CD4-positive, alpha-beta T cell (primary cell): Measurements from ENCODE around the gene KIAA1210. TPM values are rescaled to one million over a fixed set of nuclear protein-coding genes. Genes with fewer than 3 reads are reported as not detected.
"Not testable (repeated sequence)": the region's sequence is repeated elsewhere in the genome, so short reads cannot be mapped to it uniquely, and the experiment has no call there.

ENCODE experiments used
- ATAC-seq: fragments of 200-7000 bp; cut with Tn5 transposase; one replicate; pipeline ENCODE4 v1.10.0; 2022; ENCODE audit warnings: mild to moderate bottlenecking; ENCODE audit not compliant: poor library complexity
- CTCF ChIA-PET: fragments of 350-600 bp; sonication (Branson Sonifier 250); formaldehyde crosslinking; loops from one replicate; lab custom pipeline; 2021; ENCODE audit warnings: antibody characterized with exemption, inconsistent platforms; lab: Charles Lee
- POLR2A ChIA-PET: fragments of 350-600 bp; sonication (Branson Sonifier 250); formaldehyde crosslinking; loops from one replicate; lab custom pipeline; 2021; ENCODE audit warnings: antibody characterized with exemption, inconsistent platforms; lab: Charles Lee
- DNase-seq, 14 experiments: peaks; one replicate each; pipeline ENCODE4 v3.0.0-alpha.2; 2013 to 2020; ENCODE audit warnings: mixed read lengths in 2 of 14
- H3K27ac ChIP-seq, 2 donors: one replicate each; pipeline versions ENCODE4 v1.5.1 to v1.7.0; 2013; ENCODE audit warnings: low read length in 2 of 2, low read depth in 1 of 2, mild to moderate bottlenecking in 1 of 2
- H3K27me3 ChIP-seq, 2 experiments: 1 replicate in 1 of 2; 2 replicates in 1 of 2; pipeline versions ENCODE4 v1.6.1 to v1.7.0; 2013; ENCODE audit warnings: low read length in 2 of 2, control low read depth in 1 of 2, mild to moderate bottlenecking in 1 of 2, moderate library complexity in 1 of 2; ENCODE audit not compliant: insufficient read depth in 2 of 2, control insufficient read depth in 1 of 2
- H3K36me3 ChIP-seq: one replicate; pipeline ENCODE4 v1.6.1; 2013; ENCODE audit warnings: low read length, control low read depth; ENCODE audit not compliant: insufficient read depth
- H3K4me1 ChIP-seq: one replicate; pipeline ENCODE4 v1.6.1; 2013; ENCODE audit warnings: low read length, control low read depth; ENCODE audit not compliant: insufficient read depth
- H3K4me3 ChIP-seq: one replicate; pipeline ENCODE4 v1.5.1; 2013; ENCODE audit warnings: mild to moderate bottlenecking, low read length, moderate library complexity
- H3K9me3 ChIP-seq, 2 experiments: 1 replicate in 1 of 2; 2 replicates in 1 of 2; pipeline versions ENCODE4 v1.6.1 to v1.7.0; 2013; ENCODE audit warnings: low read length in 2 of 2, mild to moderate bottlenecking in 2 of 2, control low read depth in 1 of 2, moderate library complexity in 1 of 2; ENCODE audit not compliant: control insufficient read depth in 1 of 2, insufficient read depth in 1 of 2
- H3K27ac Mint-ChIP-seq: one replicate; pipeline ENCODE4 v1.8.0; 2020; ENCODE audit warnings: mixed read lengths
- H3K27me3 Mint-ChIP-seq: one replicate; pipeline ENCODE4 v1.8.0; 2021; ENCODE audit warnings: mixed read lengths
- H3K36me3 Mint-ChIP-seq: one replicate; pipeline ENCODE4 v1.8.0; 2021; ENCODE audit warnings: low read depth, mixed read lengths
- H3K4me1 Mint-ChIP-seq: one replicate; pipeline ENCODE4 v1.8.0; 2021; ENCODE audit warnings: low read depth, mixed read lengths
- H3K4me3 Mint-ChIP-seq: one replicate; pipeline ENCODE4 v1.8.0; 2020; ENCODE audit warnings: mild to moderate bottlenecking, mixed read lengths
- H3K9me3 Mint-ChIP-seq: one replicate; pipeline ENCODE4 v1.8.0; 2020; ENCODE audit warnings: mixed read lengths
- CTCF ChIP-seq: fragments of 200-600 bp; IDR thresholded peaks from one replicate; pipeline ENCODE4 v1.8.0; 2022; ENCODE audit warnings: antibody characterized with exemption, mild to moderate bottlenecking
- intact Hi-C, 2 experiments: fragments of 100-400 bp; cut with DNase I in 1 of 2; cut with micrococcal nuclease in 1 of 2; formaldehyde crosslinking; loops; one replicate each; pipeline versions ENCODE4 v1.15.1 to v1.9.0; 2023 to 2025; cut with DNase I, micrococcal nuclease
- total RNA-seq, 174 experiments: library from RNA in 2 of 174; stranded (reverse) in 2 of 174; gene quantifications; one replicate each; pipeline ENCODE4 v1.2.3 and lab custom pipeline; 2021 to 2026

The KIAA1210 gene
- total RNA-seq, 2 experiments from 2014 or later, result not detected

GRCh38 chrX:119030990-119031389 is 96.6 kb downstream of the KIAA1210 start:
- H3K9me3 Mint-ChIP-seq, result peaks cover 3% of the 10 kb centered on the region
- H3K36me3 ChIP-seq, result no peaks in the 10 kb centered on the region
- no peak overlapping the region for H3K4me3 ChIP-seq
- intact Hi-C loops, result no loop called here
- POLR2A ChIA-PET, result no interaction called here
- no peak for TF ChIP-seq CTCF
- CTCF ChIA-PET, result no interaction called here
- peaks cover 3% of the 10 kb centered on the region for H3K27me3 Mint-ChIP-seq
- H3K27ac ChIP-seq, result no peak overlapping the region
- ATAC-seq, result no peak
- no peaks in the 10 kb centered on the region for H3K4me1 ChIP-seq
- H3K4me3 Mint-ChIP-seq, result no peak overlapping the region
- no peak for DNase-seq
- no peaks in the 10 kb centered on the region for H3K27me3 ChIP-seq
- no peaks in the 10 kb centered on the region for H3K36me3 Mint-ChIP-seq
- H3K4me1 Mint-ChIP-seq, result no peaks in the 10 kb centered on the region
- H3K27ac Mint-ChIP-seq, result no peak overlapping the region
- peaks cover 0 to 3% of the 10 kb centered on the region in 2 experiments for H3K9me3 ChIP-seq

GRCh38 chrX:119029656-119030055 is 98.0 kb downstream of the KIAA1210 start:
- POLR2A ChIA-PET, H3K4me1 Mint-ChIP-seq: not testable (repeated sequence)

GRCh38 chrX:119028733-119029330 is 98.8 kb downstream of the KIAA1210 start:
- H3K27me3 ChIP-seq, result no peaks in the 10 kb centered on the region
- ChIA-PET POLR2A (no interaction called here), CTCF (no interaction called here)

More at GRCh38 chrX:119029656-119030055, 98.0 kb downstream of the KIAA1210 start:
- DNase-seq, H3K36me3 Mint-ChIP-seq, H3K9me3 ChIP-seq, H3K36me3 ChIP-seq, H3K27me3 ChIP-seq, H3K27ac ChIP-seq, H3K4me1 ChIP-seq, H3K27ac Mint-ChIP-seq, H3K27me3 Mint-ChIP-seq, H3K4me3 Mint-ChIP-seq, ATAC-seq, H3K9me3 Mint-ChIP-seq, CTCF ChIA-PET, intact Hi-C loops, H3K4me3 ChIP-seq: not testable (repeated sequence)

More at GRCh38 chrX:119028733-119029330, 98.8 kb downstream of the KIAA1210 start:
- Mint-ChIP-seq H3K9me3 (peaks cover under 1% of the 10 kb centered on the region), H3K27ac (no peak overlapping the region), H3K27me3 (peaks cover 3% of the 10 kb centered on the region), H3K4me3 (no peak overlapping the region), H3K4me1 (no peaks in the 10 kb centered on the region), H3K36me3 (no peaks in the 10 kb centered on the region)
- Histone ChIP-seq H3K9me3 (peaks cover 0 to 3% of the 10 kb centered on the region in 2 experiments), H3K36me3 (no peaks in the 10 kb centered on the region), H3K4me1 (no peaks in the 10 kb centered on the region), H3K27ac (no peak overlapping the region), H3K4me3 (no peak overlapping the region)
- TF ChIP-seq CTCF, result no peak
- DNase-seq (peak in 1 of 14 experiments; percentile 8), ATAC-seq (no peak)
- intact Hi-C loops, result no loop called here

Other genes starting within 250 kb of the KIAA1210 start
- 1 to 10 TPM; 4.9 to 5.5 TPM for gene LONRF3, start 153.2 kb downstream of the KIAA1210 start, total RNA-seq
- gene CT47C1, start 54.8 kb downstream of the KIAA1210 start, total RNA-seq, result not detected
- 10 to 100 TPM; 14.9 to 16.0 TPM for gene PGRMC1, start 108.5 kb upstream of the KIAA1210 start, total RNA-seq